Memory B cell (primary cell): ENCODE results near the gene TMPRSS3.

Experiments
- ATAC-seq: fragments of 150-1000 bp; cut with Tn5 transposase; 2 replicates; pipeline ENCODE4 v1.10.0; 2021; ENCODE audit warnings: low read depth, mild to moderate bottlenecking, moderate library complexity
- DNase-seq, 2 donors: peaks; one replicate each; pipeline ENCODE4 v3.0.0; 2022; ENCODE audit warnings: low spot score in 2 of 2
- H3K27ac Mint-ChIP-seq: one replicate; pipeline ENCODE4 v1.8.0; 2022; ENCODE audit warnings: mild to moderate bottlenecking, moderate library complexity, mixed read lengths
- H3K27me3 Mint-ChIP-seq: one replicate; pipeline ENCODE4 v1.8.0; 2022; ENCODE audit warnings: mixed read lengths
- H3K36me3 Mint-ChIP-seq: one replicate; pipeline ENCODE4 v1.8.0; 2022; ENCODE audit warnings: mild to moderate bottlenecking, mixed read lengths
- H3K4me1 Mint-ChIP-seq: one replicate; pipeline ENCODE4 v1.8.0; 2022; ENCODE audit warnings: mixed read lengths
- H3K4me3 Mint-ChIP-seq: one replicate; pipeline ENCODE4 v1.8.0; 2022; ENCODE audit warnings: mild to moderate bottlenecking, moderate library complexity, mixed read lengths
- H3K9me3 Mint-ChIP-seq: one replicate; pipeline ENCODE4 v1.8.0; 2022; ENCODE audit warnings: mixed read lengths

TMPRSS3 gene

GRCh38 chr21:42395905-42396651 lies at the start of gene TMPRSS3:
TMPRSS3 (minus strand) TSS chr21:42396052; CDS start chr21:42395417, 635 bp downstream.
- peaks cover 5% of the 10 kb centered on the region for H3K27me3 Mint-ChIP-seq
- H3K36me3 Mint-ChIP-seq: peaks cover 3% of the 10 kb centered on the region
- H3K9me3 Mint-ChIP-seq: peaks cover 1% of the 10 kb centered on the region
- no peak within 1 kb of the TSS for H3K4me3 Mint-ChIP-seq
- no peak for ATAC-seq
- peaks cover 7% of the 10 kb centered on the region for H3K4me1 Mint-ChIP-seq
- no peak within 1 kb of the TSS for H3K27ac Mint-ChIP-seq
- DNase-seq: no peak

GRCh38 chr21:42445311-42445710 lies 49.5 kb upstream of the TMPRSS3 start:
- no peaks in the 10 kb centered on the region for H3K36me3 Mint-ChIP-seq

GRCh38 chr21:42444745-42445059 lies 48.9 kb upstream of the TMPRSS3 start:
- H3K36me3 Mint-ChIP-seq: no peaks in the 10 kb centered on the region
- H3K27ac Mint-ChIP-seq: no peak overlapping the region
- H3K4me1 Mint-ChIP-seq: peaks cover 7% of the 10 kb centered on the region
- H3K27me3 Mint-ChIP-seq: peaks cover 19% of the 10 kb centered on the region
- no peak overlapping the region for H3K4me3 Mint-ChIP-seq
- H3K9me3 Mint-ChIP-seq: no peaks in the 10 kb centered on the region
- DNase-seq (no peak), ATAC-seq (no peak)

More at GRCh38 chr21:42445311-42445710, 49.5 kb upstream of the TMPRSS3 start:
- no peak for DNase-seq
- no peaks in the 10 kb centered on the region for H3K9me3 Mint-ChIP-seq
- H3K4me3 Mint-ChIP-seq: no peak overlapping the region
- peaks cover 15% of the 10 kb centered on the region for H3K27me3 Mint-ChIP-seq
- peaks cover 7% of the 10 kb centered on the region for H3K4me1 Mint-ChIP-seq
- no peak overlapping the region for H3K27ac Mint-ChIP-seq
- no peak for ATAC-seq

- Mint-ChIP-seq H3K9me3 (no peaks in the 10 kb centered on the region), H3K27ac (no peak overlapping the region), H3K27me3 (peaks cover 25% of the 10 kb centered on the region), H3K36me3 (no peaks in the 10 kb centered on the region), H3K4me3 (no peak overlapping the region), H3K4me1 (peaks cover 11% of the 10 kb centered on the region)
- DNase-seq: no peak
- no peak for ATAC-seq
These were observed 48.3 kb upstream of the TMPRSS3 start for GRCh38 chr21:42443876-42444744.

GRCh38 chr21:42443181-42443785 lies 47.4 kb upstream of the TMPRSS3 start:
- Mint-ChIP-seq H3K27me3 (peaks cover 31% of the 10 kb centered on the region), H3K36me3 (no peaks in the 10 kb centered on the region), H3K4me3 (no peak overlapping the region), H3K9me3 (no peaks in the 10 kb centered on the region), H3K27ac (no peak overlapping the region), H3K4me1 (peaks cover 14% of the 10 kb centered on the region)
- ATAC-seq: no peak
- no peak for DNase-seq

- no peaks in the 10 kb centered on the region for H3K36me3 Mint-ChIP-seq
- H3K27me3 Mint-ChIP-seq: peaks cover 34% of the 10 kb centered on the region
- H3K4me3 Mint-ChIP-seq: no peak overlapping the region
- H3K27ac Mint-ChIP-seq: no peak overlapping the region
- no peaks in the 10 kb centered on the region for H3K9me3 Mint-ChIP-seq
- no peak for DNase-seq
- ATAC-seq: no peak
- H3K4me1 Mint-ChIP-seq: peaks cover 14% of the 10 kb centered on the region
These were observed 46.1 kb upstream of the TMPRSS3 start for GRCh38 chr21:42441963-42442362.

GRCh38 chr21:42440187-42440792 lies 44.4 kb upstream of the TMPRSS3 start:
- no peak overlapping the region for H3K4me3 Mint-ChIP-seq
- DNase-seq: no peak
- no peak overlapping the region for H3K27ac Mint-ChIP-seq
- H3K27me3 Mint-ChIP-seq: peaks cover 26% of the 10 kb centered on the region
- peaks cover 4% of the 10 kb centered on the region for H3K9me3 Mint-ChIP-seq
- ATAC-seq: no peak
- H3K4me1 Mint-ChIP-seq: peaks cover 10% of the 10 kb centered on the region
- no peaks in the 10 kb centered on the region for H3K36me3 Mint-ChIP-seq

GRCh38 chr21:42439284-42440186 lies 43.7 kb upstream of the TMPRSS3 start:
- Mint-ChIP-seq H3K27me3 (peaks cover 28% of the 10 kb centered on the region), H3K27ac (no peak overlapping the region), H3K4me1 (peaks cover 10% of the 10 kb centered on the region), H3K4me3 (no peak overlapping the region), H3K9me3 (peaks cover 4% of the 10 kb centered on the region), H3K36me3 (no peaks in the 10 kb centered on the region)
- no peak for DNase-seq
- ATAC-seq: no peak

- Mint-ChIP-seq H3K27me3 (peaks cover 29% of the 10 kb centered on the region), H3K36me3 (no peaks in the 10 kb centered on the region), H3K9me3 (peaks cover 4% of the 10 kb centered on the region), H3K4me3 (no peak overlapping the region), H3K27ac (no peak overlapping the region), H3K4me1 (peaks cover 10% of the 10 kb centered on the region)
- ATAC-seq (no peak), DNase-seq (no peak)
These were observed 42.7 kb upstream of the TMPRSS3 start for GRCh38 chr21:42438316-42439205.

GRCh38 chr21:42437786-42438185 lies 41.9 kb upstream of the TMPRSS3 start:
- H3K4me3 Mint-ChIP-seq: no peak overlapping the region
- peaks cover 5% of the 10 kb centered on the region for H3K9me3 Mint-ChIP-seq
- H3K27me3 Mint-ChIP-seq: peaks cover 30% of the 10 kb centered on the region
- ATAC-seq: no peak
- peaks cover 10% of the 10 kb centered on the region for H3K4me1 Mint-ChIP-seq
- H3K36me3 Mint-ChIP-seq: no peaks in the 10 kb centered on the region
- DNase-seq: no peak
- H3K27ac Mint-ChIP-seq: no peak overlapping the region

GRCh38 chr21:42436914-42437313 lies 41.1 kb upstream of the TMPRSS3 start:
- Mint-ChIP-seq H3K4me3 (no peak overlapping the region), H3K27me3 (peaks cover 32% of the 10 kb centered on the region), H3K4me1 (peaks cover 10% of the 10 kb centered on the region), H3K27ac (no peak overlapping the region), H3K9me3 (peaks cover 11% of the 10 kb centered on the region), H3K36me3 (no peaks in the 10 kb centered on the region)
- ATAC-seq: no peak
- no peak for DNase-seq

- peaks cover 37% of the 10 kb centered on the region for H3K27me3 Mint-ChIP-seq
- DNase-seq (no peak), ATAC-seq (no peak)
- H3K36me3 Mint-ChIP-seq: no peaks in the 10 kb centered on the region
- H3K27ac Mint-ChIP-seq: no peak overlapping the region
- no peak overlapping the region for H3K4me3 Mint-ChIP-seq
- peaks cover 11% of the 10 kb centered on the region for H3K4me1 Mint-ChIP-seq
- H3K9me3 Mint-ChIP-seq: peaks cover 11% of the 10 kb centered on the region
These were observed 40.0 kb upstream of the TMPRSS3 start for GRCh38 chr21:42435833-42436232.
